ENCODE data around the gene PPDPF. TPM values are rescaled to one million over a fixed set of nuclear protein-coding genes. Genes with fewer than 3 reads are reported as not detected.

PPDPF gene
- total and polyA plus RNA-seq, 2 of the 8 experiments (the other 6 are each of a cell fraction or from before 2014, with no cell fraction given), result 30.5 to 138 TPM

DNA sequence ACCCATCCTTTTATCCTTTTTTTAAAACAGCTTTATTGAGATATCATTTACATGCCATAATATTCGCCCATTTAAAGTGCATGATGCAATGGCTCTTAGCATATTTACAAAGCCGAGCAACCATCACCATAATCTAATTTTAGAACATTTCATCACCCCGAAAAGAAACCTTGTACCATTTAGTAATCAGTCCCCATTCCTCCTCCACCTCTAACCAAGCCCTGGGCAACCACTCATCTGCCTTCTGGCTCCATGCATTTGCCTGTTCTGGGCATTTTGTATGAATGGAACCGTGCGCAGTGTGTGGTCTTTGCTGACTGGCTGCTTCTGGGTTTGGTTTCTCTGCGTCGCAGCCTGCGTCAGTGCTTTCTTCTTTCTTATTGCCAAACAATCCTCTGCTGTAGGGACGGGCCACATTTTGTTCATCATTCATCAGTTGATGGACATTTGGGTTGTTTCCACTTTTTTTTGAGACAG, 11.4 kb upstream of the PPDPF start:
- Histone ChIP-seq H3K4me3 (ENCODE audit: extremely low read depth in 1 of 4, insufficient read depth in 2 of 4, low read depth in 3 of 4, low read length in 4 of 4) (no peak overlapping the region), H4K91ac (replicated peaks; ENCODE audit: insufficient read length, low read length) (no peak overlapping the region), H3K27me3 (replicated peaks in 1 of 4; ENCODE audit: control insufficient read depth in 3 of 4, extremely low read depth in 1 of 4, insufficient read depth in 3 of 4, low read length in 3 of 4) (no peaks in the 10 kb centered on the region; a peak in 1 of 7 replicates), H2AFZ (ENCODE audit: low read length) (no peak overlapping the region), H2BK5ac (ENCODE audit: low read depth, low read length) (no peak overlapping the region), H3K23me2 (ENCODE audit: low read depth, low read length) (no peaks in the 10 kb centered on the region), H3K14ac (ENCODE audit: insufficient read length) (no peak overlapping the region), H4K8ac (ENCODE audit: extremely low read depth, insufficient read depth, low read length) (no peak overlapping the region), H3K79me2 (ENCODE audit: control insufficient read depth in 1 of 2, insufficient read depth in 2 of 2, low read length in 2 of 2) (no peaks in the 10 kb centered on the region), H3K36me3 (ENCODE audit: control insufficient read depth in 2 of 4, insufficient read depth in 4 of 4, low read length in 3 of 4) (no peaks in the 10 kb centered on the region), H3K4ac (replicated peaks; ENCODE audit: insufficient read length, low read depth, low read length) (no peak overlapping the region), H3K79me1 (ENCODE audit: low read depth, low read length) (no peaks in the 10 kb centered on the region), H4K5ac (ENCODE audit: insufficient read length, low read depth, low read length) (no peak overlapping the region), H3K9ac (replicated peaks in 1 of 4; ENCODE audit: extremely low read depth in 1 of 4, low read depth in 3 of 4, low read length in 3 of 4) (no peak overlapping the region), H3K18ac (ENCODE audit: extremely low read depth, low read length) (no peak overlapping the region), H2BK12ac (ENCODE audit: low read depth, low read length) (no peak overlapping the region), H2BK20ac (ENCODE audit: low read length) (no peak overlapping the region), H2BK120ac (replicated peaks; ENCODE audit: low read depth, low read length) (no peak overlapping the region), H3K9me3 (ENCODE audit: insufficient read depth in 2 of 2, low read depth in 1 of 2, low read length in 1 of 2) (peaks cover 0 to 6% of the 10 kb centered on the region in 2 experiments; a peak in 2 of 4 replicates), H2AK5ac (ENCODE audit: low read depth, low read length) (no peak overlapping the region), H2BK15ac (ENCODE audit: low read length) (no peak overlapping the region), H3K4me2 (ENCODE audit: insufficient read depth in 1 of 2, low read depth in 2 of 2, low read length in 2 of 2) (no peak overlapping the region), H4K20me1 (replicated peaks in 1 of 2; ENCODE audit: control insufficient read depth in 1 of 2, insufficient read depth in 2 of 2, low read length in 2 of 2) (no peaks in the 10 kb centered on the region), H3K23ac (ENCODE audit: insufficient read length) (no peak overlapping the region), H3K56ac (replicated peaks; ENCODE audit: insufficient read length, low read depth, low read length) (no peak overlapping the region), H3K27ac (ENCODE audit: low read depth, low read length) (no peak overlapping the region), H3K4me1 (replicated peaks in 1 of 4; ENCODE audit: control insufficient read depth in 3 of 4, insufficient read depth in 4 of 4, low read length in 3 of 4) (no peaks in the 10 kb centered on the region)
- 91% methylated on average over 9 of the region's 9 CpGs; no CpG with 5 or more reads in 1 of the 2 experiments for WGBS, 2 experiments (ENCODE audit: extremely low coverage in 1 of 2, insufficient coverage in 1 of 2, insufficient read length in 1 of 2, insufficient replicate concordance in 2 of 2, low coverage in 1 of 2, low lambda C conversion rate in 2 of 2, missing lambda C conversion rate in 1 of 2)
- FAIRE-seq (no peak), DNase-seq (ENCODE audit: low read depth in 1 of 2, low spot score in 2 of 2) (no peak)
- ChIA-PET POLR2A (ENCODE audit: partially characterized antibody) (interaction anchor here (1.4 kb wide), 1 partner anchor 13 kb away, joined by 7 read pairs; no protein-coding TSS in a partner anchor), CTCF (ENCODE audit: partially characterized antibody) (interaction anchor here (0.6 to 1.2 kb wide), 3 partner anchors 8 to 308 kb away, joined by 3 to 4 read pairs (median 3); no protein-coding TSS in a partner anchor)
- TF ChIP-seq TAF1 (IDR thresholded peaks at IDR 0.05; ENCODE audit: low read depth, low read length) (no peak), CEBPB (IDR thresholded peaks at IDR 0.05; ENCODE audit: low read depth, low read length) (no peak), RXRA (IDR thresholded peaks at IDR 0.05; ENCODE audit: insufficient read depth, low read depth, low read length) (no peak), GTF2F1 (IDR thresholded peaks at IDR 0.05; ENCODE audit: borderline replicate concordance, low read depth, low read length) (no peak), HDAC2 (IDR thresholded peaks at IDR 0.05; ENCODE audit: borderline replicate concordance in 1 of 2, low read depth in 2 of 2, low read length in 2 of 2) (no peak), KDM5A (IDR thresholded peaks at IDR 0.05; ENCODE audit: low read length) (no peak), NRF1 (IDR thresholded peaks at IDR 0.05; ENCODE audit: low read depth, low read length) (no peak)
- TF ChIP-seq, protein P1, sequence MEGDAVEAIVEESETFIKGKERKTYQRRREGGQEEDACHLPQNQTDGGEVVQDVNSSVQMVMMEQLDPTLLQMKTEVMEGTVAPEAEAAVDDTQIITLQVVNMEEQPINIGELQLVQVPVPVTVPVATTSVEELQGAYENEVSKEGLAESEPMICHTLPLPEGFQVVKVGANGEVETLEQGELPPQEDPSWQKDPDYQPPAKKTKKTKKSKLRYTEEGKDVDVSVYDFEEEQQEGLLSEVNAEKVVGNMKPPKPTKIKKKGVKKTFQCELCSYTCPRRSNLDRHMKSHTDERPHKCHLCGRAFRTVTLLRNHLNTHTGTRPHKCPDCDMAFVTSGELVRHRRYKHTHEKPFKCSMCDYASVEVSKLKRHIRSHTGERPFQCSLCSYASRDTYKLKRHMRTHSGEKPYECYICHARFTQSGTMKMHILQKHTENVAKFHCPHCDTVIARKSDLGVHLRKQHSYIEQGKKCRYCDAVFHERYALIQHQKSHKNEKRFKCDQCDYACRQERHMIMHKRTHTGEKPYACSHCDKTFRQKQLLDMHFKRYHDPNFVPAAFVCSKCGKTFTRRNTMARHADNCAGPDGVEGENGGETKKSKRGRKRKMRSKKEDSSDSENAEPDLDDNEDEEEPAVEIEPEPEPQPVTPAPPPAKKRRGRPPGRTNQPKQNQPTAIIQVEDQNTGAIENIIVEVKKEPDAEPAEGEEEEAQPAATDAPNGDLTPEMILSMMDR (IDR thresholded peaks at IDR 0.05; ENCODE audit: control extremely low read depth in 1 of 3, insufficient read depth in 1 of 3, low read depth in 1 of 3, low read length in 3 of 3), result no peak

All from H1 (cell line).